Fibroblast of skin of scalp (primary cell): ENCODE measurements around the gene HPS4.
"Not testable (repeated sequence)": the region's sequence is repeated elsewhere in the genome, so short reads cannot be mapped to it uniquely, and the experiment has no call there.

Experiments used
- DNase-seq: peaks from one replicate; pipeline ENCODE4 v3.0.0-alpha.2; 2013

The HPS4 gene

DNA sequence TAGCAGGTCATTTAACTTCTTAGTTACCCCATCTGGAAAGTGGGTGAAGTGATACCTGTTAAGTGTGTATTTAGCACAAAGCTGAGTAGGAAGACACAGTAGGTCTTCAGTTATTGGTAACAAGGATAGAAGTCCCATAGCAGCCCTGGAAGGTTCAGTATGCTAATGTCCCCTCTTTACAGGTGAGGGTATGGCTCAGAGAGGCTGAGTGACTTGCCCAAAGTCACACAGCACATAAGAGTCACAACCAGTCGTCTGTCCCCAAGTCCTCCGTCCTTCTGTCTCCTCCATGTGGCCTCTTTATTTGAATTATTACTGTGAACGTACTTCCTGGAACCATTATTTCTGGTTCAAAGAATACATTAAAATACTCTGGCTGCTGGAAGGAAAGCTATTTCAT lies 44.0 kb downstream of the HPS4 start:
- no peak for DNase-seq

DNA sequence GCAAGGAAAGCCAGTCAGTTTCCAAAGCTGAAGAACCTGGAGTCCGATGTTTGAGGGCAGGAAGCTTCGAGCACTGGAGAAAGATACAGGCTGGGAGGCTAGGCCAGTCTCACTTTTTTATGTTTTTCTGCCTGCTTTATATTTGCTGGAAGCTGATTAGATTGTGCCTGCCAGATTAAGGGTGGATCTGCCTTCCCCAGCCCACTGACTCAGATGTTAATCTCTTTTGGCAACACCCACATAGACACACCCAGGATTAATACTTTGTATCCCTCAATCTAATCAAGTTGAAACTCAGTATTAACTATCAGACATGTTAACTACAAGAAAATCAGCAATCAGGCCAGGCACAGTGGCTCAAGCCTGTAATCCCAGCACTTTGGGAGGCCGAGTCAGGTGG lies 44.8 kb downstream of the HPS4 start:
- DNase-seq: not testable (repeated sequence)

DNA sequence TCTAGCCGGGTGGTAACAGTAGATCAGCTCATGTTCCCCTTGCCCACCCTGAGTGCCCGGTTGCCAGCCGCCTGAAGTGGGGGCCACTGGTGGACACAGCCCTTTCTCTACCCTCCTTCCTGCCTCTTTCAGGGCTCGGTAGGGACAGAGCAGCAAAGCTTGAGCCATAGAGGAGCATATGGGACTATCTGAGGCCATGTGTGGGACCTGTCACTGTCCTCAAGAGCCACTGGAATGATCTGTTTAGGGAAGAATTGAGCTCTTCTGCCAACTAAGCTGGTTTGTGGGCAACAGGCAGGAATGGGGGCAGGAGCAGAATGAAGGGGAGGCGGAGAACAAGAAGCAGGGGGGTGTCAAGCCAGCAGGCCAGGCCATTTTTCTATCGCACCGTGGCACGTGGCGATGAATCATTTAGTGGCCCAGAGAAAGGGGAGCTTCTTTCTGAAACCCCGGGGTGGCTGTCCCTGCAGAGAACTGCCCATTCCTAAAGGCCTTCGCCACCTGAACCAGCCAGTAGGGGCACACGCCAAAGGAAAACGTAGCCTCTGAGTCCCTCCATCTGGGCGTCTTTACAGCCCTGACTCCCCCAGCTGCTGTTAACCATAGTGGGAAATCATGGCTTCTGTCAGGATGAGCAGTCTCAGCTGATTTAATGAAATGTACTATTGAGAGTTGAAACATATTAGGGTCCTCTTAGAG lies 45.7 kb downstream of the HPS4 start:
- DNase-seq: no peak

GRCh38 chr22:26436903-26437515 lies 46.6 kb downstream of the HPS4 start:
- no peak for DNase-seq

DNA sequence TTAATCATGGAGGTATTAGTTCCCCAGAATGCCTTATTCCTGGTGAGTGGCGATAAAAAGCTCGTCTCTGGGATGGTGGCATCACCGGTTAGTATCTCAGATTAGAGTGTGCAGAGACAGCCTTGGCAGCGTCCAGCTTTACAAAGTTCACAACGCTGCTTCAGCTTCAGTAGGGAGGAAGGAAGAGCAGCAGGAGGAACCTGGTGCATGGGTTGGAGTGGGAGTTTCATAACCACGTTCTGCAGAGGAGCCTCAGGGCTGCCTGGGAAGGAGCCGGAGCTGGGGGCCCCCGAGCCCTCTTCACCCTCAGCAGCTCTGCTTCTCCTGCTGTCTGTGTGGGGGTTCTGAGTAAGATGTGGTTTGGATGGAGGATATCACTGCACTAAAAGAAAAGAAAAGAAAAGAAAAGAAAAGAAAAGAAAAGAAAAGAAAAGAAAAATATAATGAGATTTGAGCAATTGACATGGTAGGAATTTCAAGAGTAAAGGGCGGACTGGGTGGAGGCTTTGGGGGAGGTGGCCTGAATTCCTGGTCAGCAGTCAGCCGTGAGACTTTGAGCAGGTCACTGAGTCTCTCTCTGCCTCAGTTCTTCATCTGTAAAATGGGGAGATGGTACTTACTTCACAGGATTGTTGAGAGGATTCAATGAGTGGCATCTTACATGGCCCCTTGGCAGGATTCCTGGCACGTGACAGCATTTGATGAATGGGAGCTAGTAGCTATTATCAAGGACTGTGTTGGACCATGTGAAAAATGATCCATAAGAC lies 48.1 kb downstream of the HPS4 start:
- DNase-seq: no peak

DNA sequence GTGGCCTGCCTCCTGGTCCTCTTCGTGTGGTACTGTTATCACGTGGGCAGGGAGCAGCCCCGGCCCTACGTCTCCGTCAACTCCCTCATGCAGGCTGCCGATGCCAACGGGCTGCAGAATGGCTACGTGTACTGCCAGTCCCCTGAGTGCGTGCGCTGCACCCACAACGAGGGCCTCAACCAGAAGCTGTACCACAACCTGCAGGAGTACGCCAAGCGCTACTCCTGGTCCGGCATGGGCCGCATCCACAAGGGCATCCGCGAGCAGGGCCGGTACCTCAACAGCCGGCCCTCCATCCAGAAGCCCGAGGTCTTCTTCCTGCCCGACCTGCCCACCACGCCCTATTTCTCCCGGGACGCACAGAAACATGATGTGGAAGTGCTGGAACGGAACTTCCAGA lies 49.8 kb downstream of the HPS4 start:
- DNase-seq: no peak

DNA sequence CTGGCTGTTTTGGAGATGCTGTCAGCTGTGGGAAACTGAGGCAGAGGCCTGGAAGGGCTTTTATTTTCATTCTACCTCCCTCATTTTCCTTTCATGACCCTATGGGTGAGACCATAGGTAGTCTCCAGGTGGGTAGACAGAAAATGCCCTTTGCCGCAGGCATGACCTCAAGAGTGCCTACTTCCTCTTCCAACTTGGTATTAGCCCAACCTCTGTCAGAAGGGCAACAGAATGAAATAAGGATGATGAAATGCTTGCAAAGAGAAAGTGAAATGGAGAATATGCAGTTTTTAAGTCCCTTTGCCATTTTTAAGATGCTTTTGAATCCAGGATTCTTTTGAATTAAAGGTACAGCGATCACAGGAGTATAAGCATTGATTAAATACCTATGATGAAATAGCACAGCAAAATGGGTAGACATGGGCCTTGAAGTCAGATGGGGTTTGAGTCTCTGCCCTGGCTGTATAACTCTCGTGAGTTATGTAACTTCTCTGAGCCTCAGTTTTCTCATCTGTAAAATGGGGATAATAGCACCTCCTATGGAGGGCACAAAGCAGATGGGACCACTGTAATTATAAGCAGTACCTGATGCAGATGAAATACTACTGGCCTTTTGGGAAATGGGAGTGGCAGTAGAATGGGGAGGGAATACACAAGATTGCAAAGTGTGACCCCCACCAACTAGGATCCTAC lies 50.8 kb downstream of the HPS4 start:
- DNase-seq: no peak

GRCh38 chr22:26431261-26431995 lies 52.2 kb downstream of the HPS4 start:
- peak; percentile 26 for DNase-seq

- DNase-seq: no peak
These were observed 53.0 kb downstream of the HPS4 start for GRCh38 chr22:26430600-26430999.

GRCh38 chr22:26429458-26430286 lies 53.9 kb downstream of the HPS4 start:
- no peak for DNase-seq

GRCh38 chr22:26428515-26429457 lies 54.8 kb downstream of the HPS4 start, which contains the start of gene ASPHD2:
ASPHD2 (plus strand) TSS chr22:26429260; CDS start chr22:26433616, 4,356 bp downstream.
- DNase-seq: peak; percentile 68

DNA sequence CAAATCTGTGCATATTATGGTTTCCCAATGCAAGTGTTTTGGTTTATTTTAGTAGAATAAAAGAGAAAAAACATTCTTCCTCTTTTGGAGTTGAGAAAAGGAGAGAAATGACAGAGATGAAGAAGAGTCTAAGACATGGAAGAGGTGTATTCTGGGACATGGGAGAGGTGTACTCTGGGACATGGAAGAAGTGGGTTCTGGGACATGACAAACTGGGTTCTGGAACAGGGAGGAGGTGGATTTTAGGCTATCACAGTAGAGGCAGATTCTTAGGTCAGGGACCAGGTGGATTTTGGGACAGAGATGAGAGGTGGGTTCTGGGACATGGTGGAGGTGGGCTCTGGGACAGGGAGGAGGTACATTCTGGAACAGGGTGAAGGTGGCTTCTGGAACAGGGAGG lies 56.7 kb downstream of the HPS4 start:
- DNase-seq: no peak

GRCh38 chr22:26418620-26419019 lies 65.0 kb downstream of the HPS4 start:
- no peak for DNase-seq

- no peak for DNase-seq
These were observed 66.2 kb downstream of the HPS4 start for GRCh38 chr22:26417406-26417805.

GRCh38 chr22:26416670-26417276 lies 66.8 kb downstream of the HPS4 start:
- peak; percentile 88 for DNase-seq

DNA sequence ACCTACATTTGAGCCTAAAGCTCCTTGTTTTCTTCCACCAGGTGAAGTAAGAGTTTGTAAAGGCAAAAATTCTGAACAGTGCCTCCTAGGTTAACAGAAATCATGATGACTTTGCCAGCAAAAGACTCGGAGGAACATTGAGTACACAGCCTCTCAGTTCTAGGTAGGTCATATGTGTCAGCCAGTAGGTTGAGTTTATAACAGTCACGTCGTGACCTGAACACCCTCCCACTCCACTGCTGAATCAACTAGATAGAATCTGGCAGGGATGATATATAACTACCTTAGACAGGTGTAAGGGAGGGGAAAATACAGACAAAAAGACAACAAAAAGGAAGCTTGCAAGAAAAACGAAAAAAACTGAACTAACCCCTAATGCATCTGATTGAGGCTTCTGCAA lies 67.3 kb downstream of the HPS4 start:
- no peak for DNase-seq

DNA sequence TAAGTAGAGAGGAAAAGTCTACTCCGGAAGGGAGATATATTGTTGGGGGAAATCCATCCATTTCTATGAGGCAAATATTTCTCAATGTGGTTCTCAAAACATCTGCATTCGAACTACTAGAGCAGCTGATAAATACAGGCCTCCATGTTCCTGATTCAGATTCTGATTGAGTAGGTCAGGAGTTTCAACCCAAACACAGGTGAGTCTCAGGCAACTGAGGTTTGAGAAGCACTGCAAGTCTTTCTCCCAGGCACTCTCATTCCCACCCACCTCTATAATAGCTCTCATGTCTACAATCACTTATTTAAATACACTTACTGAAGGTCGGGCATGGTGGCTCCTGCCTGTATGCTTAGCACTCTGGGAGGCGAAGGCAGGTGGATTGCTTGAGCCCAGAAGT lies 69.2 kb downstream of the HPS4 start:
- no peak for DNase-seq

DNA sequence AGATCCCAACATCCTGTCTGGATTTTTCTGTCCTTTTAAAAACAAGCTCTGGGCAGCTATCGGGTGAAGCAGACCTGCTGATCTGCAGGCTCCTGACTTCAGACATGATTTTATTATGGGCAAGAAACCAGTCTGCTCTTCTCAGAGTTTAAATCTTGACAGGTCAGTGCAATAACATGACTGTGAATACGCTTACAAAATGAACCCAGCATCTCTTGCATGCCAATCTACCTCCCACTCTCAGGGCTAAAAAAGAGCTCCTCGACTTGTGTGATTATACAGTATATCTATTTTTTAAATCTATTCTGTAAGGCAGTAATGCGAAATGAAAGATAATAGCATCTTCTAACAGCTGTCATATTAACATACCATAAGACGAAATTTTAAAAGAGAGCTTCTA lies 73.2 kb downstream of the HPS4 start:
- no peak for DNase-seq

GRCh38 chr22:26409719-26410335 lies 73.8 kb downstream of the HPS4 start:
- no peak for DNase-seq
